Stimulated activated CD4-positive, alpha-beta T cell treated with anti-CD3 and anti-CD28 coated beads, Interleukin-15, amount 100 ng/mL, for 24 hours (primary cell): ENCODE measurements around the gene TNFAIP8.

ENCODE experiments used
- DNase-seq: peaks from one replicate; pipeline ENCODE4 v3.0.0-alpha.2; 2020

Gene TNFAIP8

GRCh38 chr5:119329666-119330065 lies 26.2 kb upstream of the TNFAIP8 start:
- no peak for DNase-seq

DNA sequence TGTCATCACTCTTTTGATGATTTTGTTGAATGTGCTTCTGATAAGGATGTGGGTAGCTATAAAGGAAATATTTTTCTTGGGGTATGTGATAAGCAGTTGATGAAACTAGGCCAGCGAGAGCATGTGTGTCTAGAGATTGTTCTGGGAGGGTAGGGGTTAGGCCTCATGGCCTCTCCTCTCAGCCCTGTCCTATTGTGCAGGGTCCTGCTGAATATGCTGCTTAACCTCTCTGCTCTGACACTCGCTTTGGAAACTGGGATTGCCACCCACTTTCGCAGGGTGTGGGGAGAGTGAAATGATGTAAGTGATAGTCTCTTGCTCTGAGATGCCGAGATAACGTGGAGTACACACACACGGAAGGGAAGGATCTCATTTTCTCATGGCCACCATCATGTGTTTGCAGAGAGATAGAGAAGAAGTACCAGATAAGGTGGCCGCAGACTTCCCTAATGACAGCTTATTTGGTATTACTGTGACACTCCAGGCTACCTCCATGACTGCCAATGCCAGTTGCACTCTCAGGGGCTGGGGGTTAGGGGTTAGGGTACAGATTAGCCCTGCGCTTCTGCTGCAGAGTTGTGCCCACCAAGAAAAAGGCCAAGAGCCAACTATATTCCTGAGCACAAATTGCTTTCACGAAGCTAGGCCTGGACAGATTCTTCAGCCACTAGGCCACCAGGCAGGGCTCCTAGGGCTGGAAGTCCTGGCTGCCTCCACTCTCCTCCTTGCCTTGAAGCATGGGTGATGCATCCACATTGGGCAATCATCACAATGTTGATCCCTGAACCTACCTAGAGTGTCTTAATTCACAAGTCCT lies 25.2 kb upstream of the TNFAIP8 start:
- peak; percentile 72 for DNase-seq

DNA sequence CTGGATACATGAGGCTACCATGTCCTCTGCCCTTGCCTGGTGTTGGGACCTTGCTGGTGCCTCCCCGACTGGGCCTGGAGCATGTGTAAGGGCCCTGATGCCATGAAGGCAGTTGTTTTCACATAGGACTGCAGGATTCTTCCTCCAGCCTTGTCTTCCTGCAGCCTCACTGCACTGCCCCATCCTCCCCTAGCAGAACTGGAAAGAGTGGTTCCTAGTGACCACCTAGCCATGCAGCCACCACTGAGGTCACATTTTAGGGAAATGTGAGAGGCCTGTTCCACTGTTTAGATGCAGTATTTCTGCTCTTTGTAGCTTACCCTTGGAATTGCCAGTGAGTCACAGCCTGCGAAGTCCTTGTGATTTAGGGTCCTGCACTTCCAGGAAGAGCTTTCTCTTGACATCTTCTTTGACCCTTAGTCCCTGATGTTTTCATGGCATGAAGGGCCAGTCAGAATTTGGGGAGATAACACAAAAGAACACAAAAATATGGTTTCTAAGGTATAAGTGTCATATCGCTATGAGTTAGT lies 24.2 kb upstream of the TNFAIP8 start:
- DNase-seq, result no peak

- DNase-seq, result no peak
These were observed 23.6 kb upstream of the TNFAIP8 start for GRCh38 chr5:119332208-119332607.

GRCh38 chr5:119332978-119333401 lies 22.8 kb upstream of the TNFAIP8 start:
- no peak for DNase-seq

DNA sequence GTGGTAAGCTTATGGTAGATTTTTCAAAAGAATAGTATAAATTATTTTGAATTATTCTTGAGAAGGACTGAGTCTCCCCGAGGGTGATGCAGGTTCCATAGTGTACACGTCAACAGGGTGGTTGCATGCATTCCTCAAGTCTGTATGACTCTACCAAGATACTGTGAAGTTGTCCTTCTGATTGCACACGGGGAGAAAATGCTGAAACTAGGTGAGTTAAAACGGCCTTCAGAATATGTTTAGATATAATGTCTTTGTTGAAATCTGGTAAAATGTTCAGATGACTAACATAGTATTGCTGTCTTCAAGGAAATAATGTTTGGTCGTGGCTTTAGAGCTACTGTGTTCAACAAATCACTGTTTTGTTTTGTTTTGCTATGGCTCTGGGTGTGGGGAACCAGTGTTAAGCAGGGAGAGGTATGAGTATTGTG lies 22.4 kb upstream of the TNFAIP8 start:
- DNase-seq, result no peak

DNA sequence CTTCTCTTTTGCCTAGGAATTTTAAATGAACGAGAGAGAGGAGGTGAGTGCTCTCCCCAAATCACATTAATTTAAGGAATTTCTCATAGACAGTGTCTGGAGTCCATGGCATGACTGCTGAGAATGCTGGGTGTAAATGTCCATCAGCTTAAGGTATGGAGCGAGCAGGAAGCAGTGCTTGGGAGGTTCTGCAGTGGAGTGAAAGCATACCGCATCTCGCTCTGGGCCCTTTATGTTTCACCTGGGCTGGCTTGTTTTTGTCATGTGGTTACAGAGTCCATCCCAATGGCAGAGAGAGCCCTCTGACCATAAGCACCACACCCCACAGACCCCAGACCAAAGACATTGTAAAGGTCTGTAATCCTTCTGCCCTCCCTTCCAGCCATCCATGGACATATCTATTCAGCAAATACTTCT lies 20.6 kb upstream of the TNFAIP8 start:
- DNase-seq, result no peak

GRCh38 chr5:119336262-119336661 lies 19.6 kb upstream of the TNFAIP8 start:
- no peak for DNase-seq

- no peak for DNase-seq
These were observed 18.8 kb upstream of the TNFAIP8 start for GRCh38 chr5:119336845-119337580.

- DNase-seq, result no peak
These were observed 17.4 kb upstream of the TNFAIP8 start for GRCh38 chr5:119338326-119338946.

GRCh38 chr5:119339344-119339743 lies 16.5 kb upstream of the TNFAIP8 start:
- DNase-seq, result no peak

GRCh38 chr5:119339965-119340364 lies 15.9 kb upstream of the TNFAIP8 start:
- DNase-seq, result no peak

GRCh38 chr5:119340597-119341218 lies 15.1 kb upstream of the TNFAIP8 start:
- peak; percentile 71 for DNase-seq

GRCh38 chr5:119341452-119342349 lies 14.1 kb upstream of the TNFAIP8 start:
- no peak for DNase-seq

- no peak for DNase-seq
These were observed 13.4 kb upstream of the TNFAIP8 start for GRCh38 chr5:119342406-119342805.

- DNase-seq, result no peak
These were observed 12.8 kb upstream of the TNFAIP8 start for GRCh38 chr5:119343052-119343451.

- peak; percentile 78 for DNase-seq
These were observed 12.1 kb upstream of the TNFAIP8 start for GRCh38 chr5:119343766-119344165.

DNA sequence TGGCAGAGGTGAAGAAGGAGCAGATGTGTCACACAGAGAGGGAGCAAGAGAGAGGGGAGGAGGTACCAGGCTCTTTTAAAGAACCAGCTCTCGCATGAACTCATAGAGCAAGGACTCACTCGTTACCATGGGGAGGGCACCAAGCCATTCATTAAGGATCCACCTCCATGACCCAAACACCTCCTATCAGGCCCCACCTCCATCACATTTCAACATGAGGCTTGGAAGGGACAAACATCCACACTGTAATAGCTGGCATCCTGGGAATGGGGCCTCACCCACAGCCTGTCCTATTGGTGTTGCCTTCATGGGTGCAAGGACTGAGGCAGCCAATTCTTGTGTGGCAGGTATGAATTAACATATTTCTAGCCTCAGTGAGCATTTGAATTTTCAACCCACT lies 11.6 kb upstream of the TNFAIP8 start:
- DNase-seq, result no peak

DNA sequence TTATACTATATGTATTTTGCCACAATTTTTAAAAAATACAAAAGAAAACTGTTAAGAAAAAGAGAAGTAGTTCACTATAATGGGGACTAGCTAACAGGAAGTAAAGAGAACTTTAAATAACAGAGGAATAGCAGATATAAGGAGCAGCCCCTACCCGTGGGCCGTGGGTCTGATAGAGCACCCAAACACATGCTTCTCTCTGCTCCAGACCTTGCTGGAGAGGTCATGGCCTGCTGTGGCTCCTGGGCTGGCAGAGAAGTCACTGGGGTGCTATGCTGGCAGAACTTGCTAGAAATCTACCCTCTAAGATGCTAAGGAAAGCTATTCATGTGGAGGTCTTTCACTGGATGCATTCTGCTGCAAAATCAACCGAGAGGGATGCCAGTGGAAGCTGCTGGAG lies 10.0 kb upstream of the TNFAIP8 start:
- no peak for DNase-seq

DNA sequence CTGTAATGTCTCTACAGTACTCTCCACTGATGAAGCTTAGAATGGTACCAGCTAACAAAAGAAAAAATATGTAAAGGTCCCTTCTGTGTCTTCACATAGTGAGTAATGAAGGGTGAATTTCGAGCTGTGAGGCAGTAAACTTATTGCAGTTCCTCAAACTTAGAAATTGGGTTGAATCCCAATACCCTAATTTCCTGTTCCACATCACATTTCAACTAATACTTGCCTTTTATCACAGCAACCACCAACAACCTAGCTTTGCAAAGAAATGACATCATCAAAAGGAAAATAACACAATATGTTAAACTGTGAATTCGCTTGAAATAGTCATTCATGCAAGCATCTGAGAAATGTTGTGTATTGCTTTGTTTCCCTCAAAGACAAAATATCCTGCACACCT lies 9.4 kb upstream of the TNFAIP8 start:
- DNase-seq, result no peak

DNA sequence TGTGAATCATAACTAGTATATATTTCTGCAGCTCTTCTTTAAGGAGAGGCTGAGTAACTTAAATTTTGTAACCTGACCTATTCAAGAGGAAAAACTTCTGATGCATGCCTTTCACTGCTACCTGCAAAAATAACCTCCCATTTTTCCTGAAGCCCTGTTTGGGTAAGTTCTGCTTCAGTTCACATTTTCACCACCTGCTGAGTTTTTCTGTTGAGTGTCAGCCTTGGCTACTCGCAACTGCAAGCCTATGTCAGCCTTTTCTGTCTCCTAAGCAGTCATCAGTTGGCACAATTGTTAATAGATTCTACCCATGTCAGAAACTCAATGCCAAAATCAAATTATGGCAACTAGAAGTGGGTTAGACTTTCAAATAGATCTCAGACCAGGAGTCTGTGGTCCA lies 8.2 kb upstream of the TNFAIP8 start:
- no peak for DNase-seq

GRCh38 chr5:119347991-119348390 lies 7.8 kb upstream of the TNFAIP8 start:
- DNase-seq, result no peak
